Measurements from ENCODE around the gene UNC119B.

DNA sequence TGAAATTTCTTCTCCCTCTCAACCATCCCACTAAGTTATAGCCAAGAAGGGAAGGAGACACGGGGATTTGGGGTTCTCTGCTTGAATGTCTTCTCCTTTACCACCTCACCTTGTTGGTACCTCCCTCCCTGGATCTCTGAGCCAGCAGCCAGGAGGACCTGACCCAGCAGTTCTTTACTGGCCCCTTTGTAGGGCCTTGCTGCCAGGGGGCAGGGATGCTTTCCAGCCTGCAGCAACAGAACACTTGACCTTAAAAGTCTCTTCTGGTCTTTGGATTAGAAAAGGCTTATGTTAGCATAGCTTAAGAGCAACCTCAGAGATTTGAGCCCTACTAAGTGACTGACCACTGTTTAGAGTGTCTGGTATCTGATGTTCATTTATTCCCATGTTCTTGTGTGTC lies 12.9 kb upstream of the UNC119B start:
- TF ChIP-seq NFIC (IDR thresholded peaks at IDR 0.05) (no peak), CEBPB (IDR thresholded peaks at IDR 0.05) (no peak), RAD21 (IDR thresholded peaks at IDR 0.05; ENCODE audit: low read depth) (no peak), EP300 (IDR thresholded peaks at IDR 0.05; ENCODE audit: borderline replicate concordance) (no peak), TAF1 (IDR thresholded peaks at IDR 0.05; ENCODE audit: low read depth) (no peak), FOXM1 (IDR thresholded peaks at IDR 0.05; ENCODE audit: borderline replicate concordance, low read depth) (no peak), YY1 (IDR thresholded peaks at IDR 0.05; ENCODE audit: low read depth) (no peak), TCF12 (IDR thresholded peaks at IDR 0.05; ENCODE audit: low read depth) (no peak), EGR1 (IDR thresholded peaks at IDR 0.05) (no peak), CREB1 (IDR thresholded peaks at IDR 0.05; ENCODE audit: low read depth) (no peak), TEAD4 (IDR thresholded peaks at IDR 0.05) (no peak)
- TF ChIP-seq, protein P1, sequence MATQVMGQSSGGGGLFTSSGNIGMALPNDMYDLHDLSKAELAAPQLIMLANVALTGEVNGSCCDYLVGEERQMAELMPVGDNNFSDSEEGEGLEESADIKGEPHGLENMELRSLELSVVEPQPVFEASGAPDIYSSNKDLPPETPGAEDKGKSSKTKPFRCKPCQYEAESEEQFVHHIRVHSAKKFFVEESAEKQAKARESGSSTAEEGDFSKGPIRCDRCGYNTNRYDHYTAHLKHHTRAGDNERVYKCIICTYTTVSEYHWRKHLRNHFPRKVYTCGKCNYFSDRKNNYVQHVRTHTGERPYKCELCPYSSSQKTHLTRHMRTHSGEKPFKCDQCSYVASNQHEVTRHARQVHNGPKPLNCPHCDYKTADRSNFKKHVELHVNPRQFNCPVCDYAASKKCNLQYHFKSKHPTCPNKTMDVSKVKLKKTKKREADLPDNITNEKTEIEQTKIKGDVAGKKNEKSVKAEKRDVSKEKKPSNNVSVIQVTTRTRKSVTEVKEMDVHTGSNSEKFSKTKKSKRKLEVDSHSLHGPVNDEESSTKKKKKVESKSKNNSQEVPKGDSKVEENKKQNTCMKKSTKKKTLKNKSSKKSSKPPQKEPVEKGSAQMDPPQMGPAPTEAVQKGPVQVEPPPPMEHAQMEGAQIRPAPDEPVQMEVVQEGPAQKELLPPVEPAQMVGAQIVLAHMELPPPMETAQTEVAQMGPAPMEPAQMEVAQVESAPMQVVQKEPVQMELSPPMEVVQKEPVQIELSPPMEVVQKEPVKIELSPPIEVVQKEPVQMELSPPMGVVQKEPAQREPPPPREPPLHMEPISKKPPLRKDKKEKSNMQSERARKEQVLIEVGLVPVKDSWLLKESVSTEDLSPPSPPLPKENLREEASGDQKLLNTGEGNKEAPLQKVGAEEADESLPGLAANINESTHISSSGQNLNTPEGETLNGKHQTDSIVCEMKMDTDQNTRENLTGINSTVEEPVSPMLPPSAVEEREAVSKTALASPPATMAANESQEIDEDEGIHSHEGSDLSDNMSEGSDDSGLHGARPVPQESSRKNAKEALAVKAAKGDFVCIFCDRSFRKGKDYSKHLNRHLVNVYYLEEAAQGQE (IDR thresholded peaks at IDR 0.05; ENCODE audit: low read depth) = no peak
- TF ChIP-seq, protein P2, sequence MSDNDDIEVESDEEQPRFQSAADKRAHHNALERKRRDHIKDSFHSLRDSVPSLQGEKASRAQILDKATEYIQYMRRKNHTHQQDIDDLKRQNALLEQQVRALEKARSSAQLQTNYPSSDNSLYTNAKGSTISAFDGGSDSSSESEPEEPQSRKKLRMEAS (IDR thresholded peaks at IDR 0.05) = no peak
- TF ChIP-seq, protein P3, sequence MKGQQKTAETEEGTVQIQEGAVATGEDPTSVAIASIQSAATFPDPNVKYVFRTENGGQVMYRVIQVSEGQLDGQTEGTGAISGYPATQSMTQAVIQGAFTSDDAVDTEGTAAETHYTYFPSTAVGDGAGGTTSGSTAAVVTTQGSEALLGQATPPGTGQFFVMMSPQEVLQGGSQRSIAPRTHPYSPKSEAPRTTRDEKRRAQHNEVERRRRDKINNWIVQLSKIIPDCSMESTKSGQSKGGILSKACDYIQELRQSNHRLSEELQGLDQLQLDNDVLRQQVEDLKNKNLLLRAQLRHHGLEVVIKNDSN (IDR thresholded peaks at IDR 0.05) = no peak
